Medulla oblongata (tissue), 1 donor: Measurements from ENCODE around the gene SSTR5.

ENCODE experiments used
- DNase-seq: peaks from one replicate; pipeline ENCODE4 v3.0.0-alpha.2; 2015; ENCODE audit errors: extremely low spot score

The SSTR5 gene

GRCh38 chr16:1054660-1055556 lies 17.6 kb upstream of the SSTR5 start:
- peak; percentile 78 for DNase-seq

- DNase-seq: no peak
These were observed 17.0 kb upstream of the SSTR5 start for GRCh38 chr16:1055557-1055924.

- no peak for DNase-seq
These were observed 16.4 kb upstream of the SSTR5 start for GRCh38 chr16:1056196-1056595.

GRCh38 chr16:1057252-1057932 lies 15.2 kb upstream of the SSTR5 start:
- DNase-seq: no peak

- no peak for DNase-seq
These were observed 14.3 kb upstream of the SSTR5 start for GRCh38 chr16:1058216-1058615.

GRCh38 chr16:1059310-1059709 lies 13.2 kb upstream of the SSTR5 start:
- no peak for DNase-seq

GRCh38 chr16:1060416-1061340 lies 11.9 kb upstream of the SSTR5 start:
- no peak for DNase-seq

- DNase-seq: no peak
These were observed 10.6 kb upstream of the SSTR5 start for GRCh38 chr16:1061769-1062505.

GRCh38 chr16:1062895-1063294 lies 9.7 kb upstream of the SSTR5 start:
- no peak for DNase-seq

- no peak for DNase-seq
These were observed 8.8 kb upstream of the SSTR5 start for GRCh38 chr16:1063728-1064127.

GRCh38 chr16:1065469-1066128 lies 6.9 kb upstream of the SSTR5 start:
- DNase-seq: no peak

- no peak for DNase-seq
These were observed 5.9 kb upstream of the SSTR5 start for GRCh38 chr16:1066584-1067172.

GRCh38 chr16:1067629-1068028 lies 4.9 kb upstream of the SSTR5 start:
- no peak for DNase-seq

- DNase-seq: no peak
These were observed 4.1 kb upstream of the SSTR5 start for GRCh38 chr16:1068451-1068850.

GRCh38 chr16:1069154-1069553 lies 3.4 kb upstream of the SSTR5 start:
- no peak for DNase-seq

GRCh38 chr16:1070084-1070863 lies 2.3 kb upstream of the SSTR5 start:
- no peak for DNase-seq

- no peak for DNase-seq
These were observed 1.6 kb upstream of the SSTR5 start for GRCh38 chr16:1070864-1071408.

- no peak for DNase-seq
These were observed 854 bp upstream of the SSTR5 start for GRCh38 chr16:1071561-1072225.

- DNase-seq: no peak
These were observed 663 bp downstream of the SSTR5 start for GRCh38 chr16:1073262-1073558.
